OCI-LY1 (cell line): ENCODE data around the gene RIN1.

Experiments
- EZH2 ChIP-seq: fragments of 200-600 bp; sonication (generic), shearing (Covaris generic); IDR thresholded peaks from 2 replicates; pipeline ENCODE4 v1.8.0; 2017; ENCODE audit warnings: borderline replicate concordance, mixed run types, mild to moderate bottlenecking, antibody characterized with exemption, low read length, moderate library complexity, mixed read lengths
- TF ChIP-seq, protein P1 (sequence below): fragments of 200-600 bp; sonication (generic), shearing (Covaris generic); IDR thresholded peaks from 2 replicates; pipeline ENCODE4 v1.5.1; 2017; ENCODE audit warnings: mild to moderate bottlenecking, antibody characterized with exemption, low read length, moderate library complexity, mixed read lengths

- TF ChIP-seq EZH2, result no peak
- TF ChIP-seq, protein P1, sequence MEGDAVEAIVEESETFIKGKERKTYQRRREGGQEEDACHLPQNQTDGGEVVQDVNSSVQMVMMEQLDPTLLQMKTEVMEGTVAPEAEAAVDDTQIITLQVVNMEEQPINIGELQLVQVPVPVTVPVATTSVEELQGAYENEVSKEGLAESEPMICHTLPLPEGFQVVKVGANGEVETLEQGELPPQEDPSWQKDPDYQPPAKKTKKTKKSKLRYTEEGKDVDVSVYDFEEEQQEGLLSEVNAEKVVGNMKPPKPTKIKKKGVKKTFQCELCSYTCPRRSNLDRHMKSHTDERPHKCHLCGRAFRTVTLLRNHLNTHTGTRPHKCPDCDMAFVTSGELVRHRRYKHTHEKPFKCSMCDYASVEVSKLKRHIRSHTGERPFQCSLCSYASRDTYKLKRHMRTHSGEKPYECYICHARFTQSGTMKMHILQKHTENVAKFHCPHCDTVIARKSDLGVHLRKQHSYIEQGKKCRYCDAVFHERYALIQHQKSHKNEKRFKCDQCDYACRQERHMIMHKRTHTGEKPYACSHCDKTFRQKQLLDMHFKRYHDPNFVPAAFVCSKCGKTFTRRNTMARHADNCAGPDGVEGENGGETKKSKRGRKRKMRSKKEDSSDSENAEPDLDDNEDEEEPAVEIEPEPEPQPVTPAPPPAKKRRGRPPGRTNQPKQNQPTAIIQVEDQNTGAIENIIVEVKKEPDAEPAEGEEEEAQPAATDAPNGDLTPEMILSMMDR, result no peak
Observed at GRCh38 chr11:66318600-66318970, 17.6 kb downstream of the RIN1 start.
